GM10248 (cell line): ENCODE results near the gene PARP15.
"Not testable (repeated sequence)": the region's sequence is repeated elsewhere in the genome, so short reads cannot be mapped to it uniquely, and the experiment has no call there.

Experiments
- CTCF ChIA-PET: fragments of 300-600 bp; sonication (Branson Sonifier 250); formaldehyde crosslinking; extraction: SDS; loops from one replicate; lab custom pipeline; 2021; ENCODE audit warnings: antibody characterized with exemption; lab: Yijun Ruan, JAX
- POLR2A ChIA-PET: fragments of 350-650 bp; sonication (Branson Sonifier 250); formaldehyde crosslinking; extraction: SDS; loops from one replicate; lab custom pipeline; 2020; ENCODE audit warnings: antibody characterized with exemption; lab: Yijun Ruan, JAX
- DNase-seq: peaks from one replicate; pipeline ENCODE4 v3.0.0; 2012; ENCODE audit errors: extremely low spot score
- TF ChIP-seq, protein P1 (sequence below): IDR thresholded peaks from 2 replicates; pipeline ENCODE4 v1.5.1; 2012; ENCODE audit warnings: mild to moderate bottlenecking, low read depth; ENCODE audit errors: extremely low read depth, missing control alignments, control extremely low read depth

The PARP15 gene

GRCh38 chr3:122642935-122643334, 65.5 kb downstream of the PARP15 start:
- POLR2A ChIA-PET, result no interaction called here
- peak; percentile 43 for DNase-seq
- CTCF ChIA-PET, result interaction anchor here (1.2 to 1.5 kb wide), 4 partner anchors 11 to 259 kb away, joined by 3 to 4 read pairs (median 4); partner anchors contain the start of gene FAM162A
- TF ChIP-seq, protein P1, sequence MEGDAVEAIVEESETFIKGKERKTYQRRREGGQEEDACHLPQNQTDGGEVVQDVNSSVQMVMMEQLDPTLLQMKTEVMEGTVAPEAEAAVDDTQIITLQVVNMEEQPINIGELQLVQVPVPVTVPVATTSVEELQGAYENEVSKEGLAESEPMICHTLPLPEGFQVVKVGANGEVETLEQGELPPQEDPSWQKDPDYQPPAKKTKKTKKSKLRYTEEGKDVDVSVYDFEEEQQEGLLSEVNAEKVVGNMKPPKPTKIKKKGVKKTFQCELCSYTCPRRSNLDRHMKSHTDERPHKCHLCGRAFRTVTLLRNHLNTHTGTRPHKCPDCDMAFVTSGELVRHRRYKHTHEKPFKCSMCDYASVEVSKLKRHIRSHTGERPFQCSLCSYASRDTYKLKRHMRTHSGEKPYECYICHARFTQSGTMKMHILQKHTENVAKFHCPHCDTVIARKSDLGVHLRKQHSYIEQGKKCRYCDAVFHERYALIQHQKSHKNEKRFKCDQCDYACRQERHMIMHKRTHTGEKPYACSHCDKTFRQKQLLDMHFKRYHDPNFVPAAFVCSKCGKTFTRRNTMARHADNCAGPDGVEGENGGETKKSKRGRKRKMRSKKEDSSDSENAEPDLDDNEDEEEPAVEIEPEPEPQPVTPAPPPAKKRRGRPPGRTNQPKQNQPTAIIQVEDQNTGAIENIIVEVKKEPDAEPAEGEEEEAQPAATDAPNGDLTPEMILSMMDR, result no peak

- CTCF ChIA-PET, result interaction anchor here (0.7 to 1.9 kb wide), 5 partner anchors 15 to 33 kb away, joined by 3 to 6 read pairs (median 3); no protein-coding TSS in a partner anchor
- TF ChIP-seq, protein P1, result no peak
- POLR2A ChIA-PET, result no interaction called here
- DNase-seq, result peak; percentile 43
Measured at GRCh38 chr3:122646146-122646988, 68.9 kb downstream of the PARP15 start.

- CTCF ChIA-PET, result interaction anchor here (1.2 to 1.9 kb wide), 3 partner anchors 11 to 18 kb away, joined by 3 to 7 read pairs (median 5); no protein-coding TSS in a partner anchor
- POLR2A ChIA-PET, DNase-seq: not testable (repeated sequence)
Measured at GRCh38 chr3:122651233-122651907, 73.9 kb downstream of the PARP15 start.

DNA sequence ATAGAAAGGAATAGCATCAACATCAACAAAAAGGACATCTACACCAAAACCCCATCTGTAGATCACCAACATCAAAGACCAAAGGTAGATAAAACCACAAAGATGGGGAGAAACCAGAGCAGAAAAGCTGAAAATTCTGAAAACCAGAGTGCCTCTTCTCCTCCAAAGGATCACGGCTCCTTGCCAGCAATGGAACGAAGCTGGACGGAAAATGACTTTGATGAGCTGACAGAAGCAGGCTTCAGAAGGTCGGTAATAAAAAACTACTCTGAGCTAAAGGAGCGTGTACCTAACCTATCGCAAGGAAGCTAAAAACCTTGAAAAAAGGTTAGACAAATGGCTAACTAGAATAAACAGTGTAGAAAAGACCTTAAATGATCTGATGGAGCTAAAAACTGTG, 74.5 kb downstream of the PARP15 start:
- DNase-seq, POLR2A ChIA-PET: not testable (repeated sequence)
- CTCF ChIA-PET, result interaction anchor here (1.6 to 1.9 kb wide), 2 partner anchors 12 to 17 kb away, joined by 5 to 7 read pairs; no protein-coding TSS in a partner anchor

DNA sequence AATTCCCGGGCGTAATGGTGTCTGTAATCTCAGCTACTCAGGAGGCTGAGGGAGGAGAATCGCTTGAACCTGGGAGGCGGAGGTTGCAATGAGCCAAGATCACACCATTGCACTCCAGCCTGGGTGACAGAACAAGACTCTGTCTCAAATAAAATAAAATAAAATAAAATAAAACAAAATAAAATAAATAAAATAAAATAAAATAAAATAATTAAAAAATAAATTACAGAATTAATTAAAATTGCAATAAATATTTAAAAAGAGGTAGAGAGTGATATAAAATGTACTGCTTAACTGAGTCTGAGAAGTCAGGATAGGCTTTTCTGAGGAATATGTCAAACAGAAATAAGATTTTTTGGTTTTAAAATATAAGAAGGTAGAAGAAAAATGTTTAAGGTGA, 80.9 kb downstream of the PARP15 start:
- CTCF ChIA-PET, result interaction anchor here (0.7 to 1.9 kb wide), 3 partner anchors 17 to 29 kb away, joined by 3 to 8 read pairs (median 4); no protein-coding TSS in a partner anchor
- POLR2A ChIA-PET, DNase-seq: not testable (repeated sequence)

- CTCF ChIA-PET, result interaction anchor here (1.0 to 2.9 kb wide), 5 partner anchors 9 to 276 kb away, joined by 3 to 8 read pairs (median 5); partner anchors contain the start of gene FAM162A
- no peak for DNase-seq
- TF ChIP-seq, protein P1, result no peak
- POLR2A ChIA-PET, result no interaction called here
Measured at GRCh38 chr3:122660297-122660974, 83.0 kb downstream of the PARP15 start.

GRCh38 chr3:122661633-122662032, 84.2 kb downstream of the PARP15 start:
- POLR2A ChIA-PET, result no interaction called here
- no peak for DNase-seq
- TF ChIP-seq, protein P1, result no peak
- CTCF ChIA-PET, result interaction anchor here (1.5 to 2.9 kb wide), 2 partner anchors 12 to 15 kb away, joined by 3 to 8 read pairs; no protein-coding TSS in a partner anchor
